Measurements from ENCODE around the gene KRTAP13-3. TPM values are rescaled to one million over a fixed set of nuclear protein-coding genes. Genes with fewer than 3 reads are reported as not detected.

Gene KRTAP13-3
- total and polyA plus RNA-seq, 2 of the 8 experiments (the other 6 are each of a cell fraction or from before 2014, with no cell fraction given), result not detected

GRCh38 chr21:30437010-30437565, 11.4 kb upstream of the KRTAP13-3 start:
- H4K91ac ChIP-seq (replicated peaks; ENCODE audit: insufficient read length, low read length), result no peak overlapping the region
- 95% methylated on average over 3 of the region's 3 CpGs; no CpG with 5 or more reads in 1 of the 2 experiments for WGBS, 2 experiments (ENCODE audit: extremely low coverage in 1 of 2, insufficient coverage in 1 of 2, insufficient read length in 1 of 2, insufficient replicate concordance in 2 of 2, low coverage in 1 of 2, low lambda C conversion rate in 2 of 2, missing lambda C conversion rate in 1 of 2)
- H2AK5ac ChIP-seq (ENCODE audit: low read depth, low read length), result no peak overlapping the region
- H3K36me3 ChIP-seq (ENCODE audit: control insufficient read depth in 2 of 4, insufficient read depth in 4 of 4, low read length in 3 of 4), result no peaks in the 10 kb centered on the region
- no peak overlapping the region for H4K8ac ChIP-seq (ENCODE audit: extremely low read depth, insufficient read depth, low read length)
- H3K27ac ChIP-seq (ENCODE audit: low read depth, low read length), result no peak overlapping the region
- H3K56ac ChIP-seq (replicated peaks; ENCODE audit: insufficient read length, low read depth, low read length), result no peak overlapping the region
- H3K4ac ChIP-seq (replicated peaks; ENCODE audit: insufficient read length, low read depth, low read length), result no peak overlapping the region
- ChIA-PET CTCF (ENCODE audit: partially characterized antibody) (no interaction called here), POLR2A (ENCODE audit: partially characterized antibody) (no interaction called here)
- TF ChIP-seq PHF8 (conservative IDR thresholded peaks at IDR 0.05; ENCODE audit: low read depth, low read length) (no peak), E2F6 (IDR thresholded peaks at IDR 0.05) (no peak), TCF12 (IDR thresholded peaks at IDR 0.05; ENCODE audit: low read depth, low read length) (no peak), MAFK (IDR thresholded peaks at IDR 0.05; ENCODE audit: low read depth, low read length) (no peak), CBX8 (IDR thresholded peaks at IDR 0.05; ENCODE audit: borderline replicate concordance, low read depth, low read length) (no peak), POU5F1 (IDR thresholded peaks at IDR 0.05; ENCODE audit: low read depth, low read length) (no peak), EP300 (IDR thresholded peaks at IDR 0.05; ENCODE audit: borderline replicate concordance in 1 of 2, low read depth in 2 of 2, low read length in 2 of 2) (no peak), TBP (IDR thresholded peaks at IDR 0.05; ENCODE audit: low read depth, low read length) (no peak), JUN (IDR thresholded peaks at IDR 0.05; ENCODE audit: low read depth, low read length) (no peak), SP4 (IDR thresholded peaks at IDR 0.05; ENCODE audit: low read length) (no peak), RAD21 (IDR thresholded peaks at IDR 0.05 in 1 of 2, conservative IDR thresholded peaks at IDR 0.05 in 1 of 2; ENCODE audit: low read depth in 2 of 2, low read length in 2 of 2) (no peak)
- no peak overlapping the region for H2BK20ac ChIP-seq (ENCODE audit: low read length)
- no peaks in the 10 kb centered on the region for H3K9me3 ChIP-seq (ENCODE audit: insufficient read depth in 2 of 2, low read depth in 1 of 2, low read length in 1 of 2)
- no peak overlapping the region for H2AFZ ChIP-seq (ENCODE audit: low read length)
- no peak overlapping the region for H3K9ac ChIP-seq (replicated peaks in 1 of 4; ENCODE audit: extremely low read depth in 1 of 4, low read depth in 3 of 4, low read length in 3 of 4)
- H2BK12ac ChIP-seq (ENCODE audit: low read depth, low read length), result no peak overlapping the region
- H2BK5ac ChIP-seq (ENCODE audit: low read depth, low read length), result no peak overlapping the region
- no peak overlapping the region for H4K5ac ChIP-seq (ENCODE audit: insufficient read length, low read depth, low read length)
- no peaks in the 10 kb centered on the region for H4K20me1 ChIP-seq (replicated peaks in 1 of 2; ENCODE audit: control insufficient read depth in 1 of 2, insufficient read depth in 2 of 2, low read length in 2 of 2)
- H3K18ac ChIP-seq (ENCODE audit: extremely low read depth, low read length), result no peak overlapping the region
- FAIRE-seq, result no peak
- H2BK120ac ChIP-seq (replicated peaks; ENCODE audit: low read depth, low read length), result no peak overlapping the region
- H3K23ac ChIP-seq (ENCODE audit: insufficient read length), result no peak overlapping the region
- H3K79me1 ChIP-seq (ENCODE audit: low read depth, low read length), result no peaks in the 10 kb centered on the region
- no peak for DNase-seq (ENCODE audit: low read depth in 1 of 2, low spot score in 2 of 2)
- H3K4me2 ChIP-seq (ENCODE audit: insufficient read depth in 1 of 2, low read depth in 2 of 2, low read length in 2 of 2), result no peak overlapping the region
- no peaks in the 10 kb centered on the region for H3K23me2 ChIP-seq (ENCODE audit: low read depth, low read length)
- no peaks in the 10 kb centered on the region for H3K79me2 ChIP-seq (ENCODE audit: control insufficient read depth in 1 of 2, insufficient read depth in 2 of 2, low read length in 2 of 2)
- H3K27me3 ChIP-seq (replicated peaks in 1 of 4; ENCODE audit: control insufficient read depth in 3 of 4, extremely low read depth in 1 of 4, insufficient read depth in 3 of 4, low read length in 3 of 4), result no peaks in the 10 kb centered on the region
- H3K4me1 ChIP-seq (replicated peaks in 1 of 4; ENCODE audit: control insufficient read depth in 3 of 4, insufficient read depth in 4 of 4, low read length in 3 of 4), result no peaks in the 10 kb centered on the region; a peak in 1 of 7 replicates
- no peak overlapping the region for H3K14ac ChIP-seq (ENCODE audit: insufficient read length)
- no peak overlapping the region for H3K4me3 ChIP-seq (ENCODE audit: extremely low read depth in 1 of 4, insufficient read depth in 2 of 4, low read depth in 3 of 4, low read length in 4 of 4)
- no peak overlapping the region for H2BK15ac ChIP-seq (ENCODE audit: low read length)
